DMS53 (cell line): Measurements from ENCODE around the gene WNT5B.
A peak's percentile ranks its signal among the peaks of the same experiment; 100 is the strongest.

Experiments used
- DNase-seq: peaks from one replicate; lab custom pipeline; 2025; lab: John Stamatoyannopoulos, UW

WNT5B gene

DNA sequence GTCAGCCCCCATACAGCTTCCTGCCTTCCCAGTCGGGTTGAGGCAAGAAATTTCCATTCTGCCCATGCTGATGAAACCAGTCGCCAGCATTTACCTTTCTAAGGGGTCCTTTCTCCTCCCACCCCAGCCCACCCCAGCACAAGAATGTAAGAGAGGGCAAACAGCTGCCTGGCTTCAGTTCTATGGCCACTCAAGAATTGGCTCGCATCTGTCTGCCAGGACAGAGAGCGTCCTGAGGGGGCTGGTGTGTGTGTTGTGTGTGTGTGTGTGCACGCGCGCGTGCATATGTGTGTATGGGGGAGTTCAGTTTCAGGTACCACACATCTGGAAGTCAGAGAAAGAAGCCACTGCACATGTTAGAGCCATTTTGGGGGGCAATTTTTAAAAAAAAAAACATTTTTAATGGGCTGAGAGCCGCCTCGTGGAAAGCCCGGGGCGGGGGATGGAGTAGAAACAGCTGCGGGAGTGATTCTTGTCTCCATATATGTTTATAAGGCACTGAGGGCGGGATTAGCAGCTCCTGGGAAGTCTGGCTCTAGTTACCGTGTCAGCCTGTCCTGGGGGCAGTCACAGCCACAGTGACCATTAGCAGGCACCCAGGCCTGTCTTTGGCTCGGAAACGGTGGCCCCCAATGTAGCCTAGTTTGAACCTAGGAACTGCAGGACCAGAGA, at the start of gene WNT5B:
TSS of gene WNT5B (plus strand) at position 566 of the 672 bp plus-strand sequence. CDS start 2,124 bp downstream, outside the sequence.
- no peak for DNase-seq

GRCh38 chr12:1579651-1580435, 49.2 kb upstream of the WNT5B start:
- no peak for DNase-seq

- DNase-seq: no peak
These were observed 48.5 kb upstream of the WNT5B start for GRCh38 chr12:1580526-1580925.

DNA sequence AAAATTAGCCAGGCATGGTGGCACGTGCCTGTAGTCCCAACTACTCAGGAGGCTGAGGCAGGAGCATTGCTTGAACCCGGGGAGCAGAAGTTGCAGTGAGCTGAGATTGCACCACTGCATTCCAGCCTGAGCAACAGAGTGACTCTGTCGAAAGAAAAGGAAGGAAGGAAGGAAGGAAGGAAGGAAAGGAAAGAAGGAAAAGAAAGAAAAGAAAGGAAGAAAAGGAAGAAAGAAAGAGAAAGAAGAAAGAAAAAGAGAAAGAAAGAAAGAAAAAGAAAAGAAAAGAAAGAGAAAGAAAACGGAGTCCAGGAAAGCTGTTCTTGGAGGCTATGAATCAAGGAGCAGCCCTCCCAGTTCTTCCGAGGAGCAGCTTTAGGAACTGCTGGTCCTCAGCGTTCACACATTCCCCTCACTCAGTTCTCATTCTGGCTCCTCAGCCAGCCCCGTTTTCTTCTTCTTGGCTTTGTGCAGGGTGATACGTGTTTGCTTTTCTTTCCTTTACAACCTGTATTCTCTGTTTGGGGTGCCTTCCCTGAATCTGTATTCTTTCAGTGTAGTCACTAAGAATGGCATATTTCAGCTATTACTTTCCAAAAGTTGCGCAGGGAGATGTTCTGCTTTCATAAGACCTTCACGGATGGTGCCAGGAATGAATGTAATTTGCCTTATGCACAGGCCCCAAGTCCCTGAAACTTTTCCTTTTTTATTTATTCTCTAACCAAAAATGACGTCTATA, 46.9 kb upstream of the WNT5B start:
- no peak for DNase-seq

GRCh38 chr12:1582709-1583050, 46.4 kb upstream of the WNT5B start:
- DNase-seq: no peak

DNA sequence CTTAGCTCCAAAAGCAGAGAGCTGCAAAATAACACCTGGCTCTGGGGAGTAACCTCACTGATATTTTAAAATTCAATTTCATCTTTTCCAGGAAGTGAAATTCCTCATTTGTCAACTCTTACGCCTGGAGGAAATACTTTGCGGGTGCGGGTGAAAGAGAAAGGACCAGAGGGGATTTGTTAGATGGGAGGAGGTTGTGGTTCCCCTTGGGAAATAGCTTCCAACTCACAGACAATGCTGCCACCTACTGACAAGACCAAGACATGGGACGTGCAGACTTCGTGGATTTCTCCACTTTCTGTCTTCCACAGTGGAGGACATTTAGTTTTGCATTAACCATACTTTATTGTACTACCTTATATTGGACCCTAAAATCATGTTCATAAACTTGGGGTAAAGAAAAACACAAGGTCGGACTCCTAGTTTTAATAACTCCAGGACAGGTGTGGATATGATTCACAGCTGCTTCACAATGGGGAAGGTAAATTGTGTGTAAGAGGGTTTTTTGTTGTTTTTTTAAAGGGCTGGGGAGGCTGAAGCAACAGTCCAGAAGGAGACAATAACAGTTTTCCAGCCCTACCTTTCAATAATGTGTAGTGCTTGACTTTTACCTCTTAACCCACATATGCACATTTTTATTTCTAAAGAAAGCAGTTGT, 45.5 kb upstream of the WNT5B start:
- peak; percentile 95 for DNase-seq

DNA sequence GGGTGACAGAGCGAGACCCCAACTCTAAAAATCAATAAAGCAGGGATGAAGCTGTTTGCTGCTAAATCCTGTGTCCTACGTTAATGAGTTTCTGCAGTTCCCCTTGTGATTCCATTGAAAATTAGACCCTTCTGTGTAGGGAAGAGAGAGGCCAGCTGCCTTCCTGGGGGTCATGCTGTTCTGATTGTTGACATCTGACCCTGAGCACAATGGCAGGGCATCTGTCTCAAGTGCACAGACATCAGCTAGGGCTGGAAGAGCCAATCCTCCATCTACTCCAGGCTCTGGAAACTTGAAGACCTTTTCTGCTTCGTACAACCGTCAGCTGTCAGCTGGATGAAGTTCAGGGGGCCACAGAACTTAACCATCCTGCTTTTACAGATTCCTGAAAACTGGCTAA, 44.7 kb upstream of the WNT5B start:
- DNase-seq: no peak

GRCh38 chr12:1587927-1588574, 41.0 kb upstream of the WNT5B start:
- no peak for DNase-seq

DNA sequence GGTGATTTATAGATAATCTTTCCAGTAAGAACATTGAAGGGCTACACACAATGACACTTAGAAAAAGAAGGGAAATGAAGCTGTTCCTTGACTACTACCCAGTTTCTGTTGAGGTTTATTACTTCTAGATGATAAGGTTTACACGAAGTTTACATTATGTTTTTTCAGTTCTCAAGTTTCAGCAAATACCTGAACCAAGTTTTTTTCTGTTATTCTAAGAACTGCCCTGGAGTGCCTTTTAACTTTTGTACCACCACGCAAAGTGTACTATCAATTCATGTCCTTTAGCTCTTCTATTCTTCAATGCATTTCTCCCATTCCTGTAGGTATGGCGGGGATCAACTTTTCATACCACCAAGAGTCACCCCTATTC, 40.5 kb upstream of the WNT5B start:
- DNase-seq: no peak

DNA sequence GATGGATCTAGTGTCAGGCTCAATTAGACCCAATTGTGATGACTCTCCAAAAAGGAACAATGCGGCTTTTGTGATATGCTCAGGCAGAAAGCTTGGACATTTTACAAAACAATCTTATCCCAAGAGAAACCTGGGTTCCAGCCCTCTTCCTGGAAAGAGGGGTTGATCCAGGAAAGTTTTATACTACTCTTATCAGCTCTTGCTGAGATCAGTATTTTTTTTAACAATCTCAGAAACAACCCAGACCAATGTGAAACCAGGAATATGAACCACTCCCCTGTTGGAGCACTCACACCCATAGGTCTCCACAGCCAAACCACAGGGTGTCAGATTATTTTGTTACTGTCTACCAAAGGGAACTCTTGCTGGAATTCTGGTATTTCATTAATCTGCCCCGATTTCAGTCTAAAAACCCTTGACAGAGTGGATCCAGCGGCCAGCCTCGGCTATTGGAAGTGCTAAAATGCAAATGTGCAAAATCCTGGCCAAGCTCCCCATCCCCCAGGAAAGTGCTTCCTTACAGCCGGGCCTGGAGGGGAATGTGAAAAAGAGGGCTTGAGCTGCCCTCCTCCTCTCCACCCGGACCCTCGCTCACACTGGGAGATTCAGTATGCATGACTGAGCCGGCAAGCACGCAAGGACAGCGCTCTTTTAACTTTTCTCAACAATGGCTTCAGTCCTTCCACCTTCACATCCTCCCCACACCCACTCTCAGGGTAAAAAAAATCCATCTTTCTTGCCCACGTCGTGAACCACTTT, 38.6 kb upstream of the WNT5B start:
- no peak for DNase-seq

GRCh38 chr12:1591034-1591433, 38.0 kb upstream of the WNT5B start:
- DNase-seq: peak; percentile 60

- no peak for DNase-seq
These were observed 37.5 kb upstream of the WNT5B start for GRCh38 chr12:1591543-1591942.

- peak; percentile 94 for DNase-seq
These were observed 36.4 kb upstream of the WNT5B start for GRCh38 chr12:1592444-1593173.

DNA sequence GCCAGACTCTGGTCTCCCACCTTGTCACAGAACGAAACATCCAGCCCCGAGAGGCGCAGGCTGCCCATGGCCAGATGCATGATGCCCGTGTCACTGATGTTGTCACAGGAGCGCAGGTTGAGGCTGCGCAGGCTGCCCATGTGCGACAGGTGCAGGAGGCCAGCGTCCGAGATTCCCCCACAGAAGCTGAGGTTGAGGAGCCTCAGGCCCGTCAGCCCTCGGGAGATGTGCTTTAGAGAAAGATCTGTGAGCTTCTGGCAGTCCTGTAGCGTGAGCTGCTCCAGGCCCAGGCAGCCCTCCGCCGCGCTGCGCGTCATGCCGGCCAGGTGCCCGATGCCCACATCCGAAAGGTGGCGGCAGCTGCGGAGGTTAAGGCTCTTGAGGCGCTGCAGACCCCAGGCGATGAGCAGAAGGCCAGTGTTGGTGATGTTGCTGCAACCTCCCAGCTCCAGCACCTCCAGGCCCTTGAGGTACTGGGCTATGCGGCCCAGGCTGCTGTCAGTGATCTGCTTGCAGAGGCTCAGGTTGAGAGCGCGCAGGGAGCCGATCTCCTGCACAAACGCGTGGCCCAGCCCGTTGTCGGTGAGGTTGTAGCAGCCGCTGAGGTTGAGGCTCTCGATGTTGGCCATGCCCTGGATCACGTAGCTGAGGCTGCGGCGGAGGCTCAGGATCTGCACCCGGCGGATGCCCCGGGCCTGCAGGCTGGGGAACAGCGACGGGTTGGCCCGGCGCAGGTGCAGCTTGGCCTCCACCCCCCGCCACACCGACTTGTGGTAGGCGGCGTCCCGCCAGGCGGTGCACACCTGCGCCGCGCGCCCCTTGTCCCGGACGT, 35.6 kb upstream of the WNT5B start:
- DNase-seq: peak; percentile 94

DNA sequence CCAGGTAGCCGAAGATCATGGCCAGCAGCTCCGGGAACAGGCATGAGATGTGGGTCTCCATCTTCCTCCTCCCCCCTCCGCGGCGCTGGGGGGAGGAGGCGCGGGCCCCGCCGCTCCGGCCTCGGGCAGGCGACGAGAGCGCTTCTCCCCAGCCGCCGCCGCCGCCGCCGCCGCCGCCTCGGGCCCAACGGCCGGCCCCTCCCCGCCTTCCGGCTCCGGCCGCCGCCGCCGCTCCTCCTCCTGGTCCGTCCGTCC, 35.1 kb upstream of the WNT5B start:
- no peak for DNase-seq

GRCh38 chr12:1594261-1595025, 34.6 kb upstream of the WNT5B start, which contains the start of gene FBXL14:
FBXL14 (minus strand) TSS chr12:1594581; CDS start chr12:1594066, 515 bp downstream.
- DNase-seq: peak; percentile 100

DNA sequence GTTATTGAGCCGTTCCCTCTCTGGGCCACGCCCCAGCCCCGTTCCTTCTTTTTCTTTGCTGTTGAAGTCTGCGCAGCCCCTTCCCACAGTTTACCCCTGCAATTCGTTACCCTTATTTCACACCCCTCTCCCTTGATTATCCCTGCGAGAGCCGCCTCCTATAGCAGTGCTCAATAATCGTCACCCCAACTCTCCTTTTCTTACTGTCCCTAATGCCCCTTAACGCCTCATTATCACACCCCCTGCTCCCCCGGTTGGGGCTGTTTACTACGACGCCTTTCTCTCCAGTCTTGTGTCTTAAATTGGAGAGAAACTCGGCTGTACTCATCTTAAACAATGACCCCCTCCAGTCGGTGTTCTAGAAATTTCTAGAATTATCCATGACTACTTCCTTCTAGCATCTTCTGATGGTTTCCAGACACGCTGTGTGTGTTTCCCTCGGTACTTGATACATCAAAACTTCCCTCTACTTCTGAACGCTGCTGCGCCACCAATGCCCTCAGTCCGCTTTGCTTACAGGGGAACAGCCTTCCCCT, 33.9 kb upstream of the WNT5B start:
- DNase-seq: peak; percentile 69

GRCh38 chr12:1595690-1596347, 33.2 kb upstream of the WNT5B start:
- DNase-seq: peak; percentile 33
